NCI-H1092 (cell line): ENCODE data around the gene ELAPOR1.

Source experiments
- DNase-seq: peaks from one replicate; lab custom pipeline; 2025; lab: John Stamatoyannopoulos, UW

The ELAPOR1 gene

GRCh38 chr1:109096120-109096519, 17.8 kb upstream of the ELAPOR1 start:
- DNase-seq = no peak

- DNase-seq = peak; percentile 96
These were observed 13.8 kb upstream of the ELAPOR1 start for GRCh38 chr1:109099938-109100773.

- no peak for DNase-seq
These were observed 9.4 kb upstream of the ELAPOR1 start for GRCh38 chr1:109104364-109105151.

- DNase-seq = no peak
These were observed 8.0 kb upstream of the ELAPOR1 start for GRCh38 chr1:109105881-109106280.

GRCh38 chr1:109107785-109108184, 6.1 kb upstream of the ELAPOR1 start:
- no peak for DNase-seq

GRCh38 chr1:109109906-109110305, 4.0 kb upstream of the ELAPOR1 start:
- DNase-seq = no peak

GRCh38 chr1:109111386-109112055, 2.4 kb upstream of the ELAPOR1 start:
- DNase-seq = no peak

- DNase-seq = no peak
These were observed 1.8 kb upstream of the ELAPOR1 start for GRCh38 chr1:109112056-109112651.

- DNase-seq = peak; percentile 95
These were observed 1.1 kb upstream of the ELAPOR1 start for GRCh38 chr1:109112652-109113285.

GRCh38 chr1:109114342-109114674, 393 bp downstream of the ELAPOR1 start:
- no peak for DNase-seq

GRCh38 chr1:109115685-109116084, 1.8 kb downstream of the ELAPOR1 start:
- DNase-seq = no peak

- peak; percentile 69 for DNase-seq
These were observed 2.4 kb downstream of the ELAPOR1 start for GRCh38 chr1:109116286-109116685.

GRCh38 chr1:109118089-109118488, 4.2 kb downstream of the ELAPOR1 start:
- DNase-seq = no peak

GRCh38 chr1:109120356-109120755, 6.4 kb downstream of the ELAPOR1 start:
- DNase-seq = no peak

- no peak for DNase-seq
These were observed 17.1 kb downstream of the ELAPOR1 start for GRCh38 chr1:109131059-109131458.

- DNase-seq = no peak
These were observed 17.9 kb downstream of the ELAPOR1 start for GRCh38 chr1:109131800-109132199.

- no peak for DNase-seq
These were observed 19.2 kb downstream of the ELAPOR1 start for GRCh38 chr1:109133002-109133706.

- DNase-seq = no peak
These were observed 19.9 kb downstream of the ELAPOR1 start for GRCh38 chr1:109133815-109134214.

GRCh38 chr1:109134423-109134822, 20.5 kb downstream of the ELAPOR1 start:
- no peak for DNase-seq

GRCh38 chr1:109135940-109136339, 22.0 kb downstream of the ELAPOR1 start:
- DNase-seq = no peak

- DNase-seq = no peak
These were observed 22.9 kb downstream of the ELAPOR1 start for GRCh38 chr1:109136766-109137165.
